ENCODE measurements around the gene SHISA2. TPM values are rescaled to one million over a fixed set of nuclear protein-coding genes. Genes with fewer than 3 reads are reported as not detected.

Gene SHISA2
- total and polyA plus RNA-seq, 2 of the 8 experiments (the other 6 are each of a cell fraction or from before 2014, with no cell fraction given): 10.2 to 23.8 TPM

- TF ChIP-seq YY1 (IDR thresholded peaks at IDR 0.05; ENCODE audit: low read depth, low read length) (no peak), POLR2AphosphoS5 (IDR thresholded peaks at IDR 0.05; ENCODE audit: low read depth, low read length) (peak; percentile 96), JUND (IDR thresholded peaks at IDR 0.05; ENCODE audit: low read length) (no peak), SIRT6 (IDR thresholded peaks at IDR 0.05; ENCODE audit: low read length) (no peak), CHD7 (IDR thresholded peaks at IDR 0.05; ENCODE audit: insufficient replicate concordance, low read length) (no peak), EGR1 (IDR thresholded peaks at IDR 0.05; ENCODE audit: borderline replicate concordance, low read depth, low read length) (peak; percentile 13; the same call in 1 of the 2 replicates), FOSL1 (IDR thresholded peaks at IDR 0.05; ENCODE audit: insufficient read depth, low read depth, low read length) (no peak), CBX5 (IDR thresholded peaks at IDR 0.05; ENCODE audit: low read depth, low read length) (no peak), EZH2 (IDR thresholded peaks at IDR 0.05; ENCODE audit: low read depth, low read length, severe bottlenecking) (peak; percentile 19), USF2 (IDR thresholded peaks at IDR 0.05; ENCODE audit: low read length) (no peak)
Measured at GRCh38 chr13:26051657-26052311, at the start of gene SHISA2 (continued).
